ENCODE results near the gene KRTAP10-10. TPM values are rescaled to one million over a fixed set of nuclear protein-coding genes. Genes with fewer than 3 reads are reported as not detected.
"Not testable (repeated sequence)": the region's sequence is repeated elsewhere in the genome, so short reads cannot be mapped to it uniquely, and the experiment has no call there.

The KRTAP10-10 gene
- total RNA-seq, 1 experiment from 2014 or later = not detected

DNA sequence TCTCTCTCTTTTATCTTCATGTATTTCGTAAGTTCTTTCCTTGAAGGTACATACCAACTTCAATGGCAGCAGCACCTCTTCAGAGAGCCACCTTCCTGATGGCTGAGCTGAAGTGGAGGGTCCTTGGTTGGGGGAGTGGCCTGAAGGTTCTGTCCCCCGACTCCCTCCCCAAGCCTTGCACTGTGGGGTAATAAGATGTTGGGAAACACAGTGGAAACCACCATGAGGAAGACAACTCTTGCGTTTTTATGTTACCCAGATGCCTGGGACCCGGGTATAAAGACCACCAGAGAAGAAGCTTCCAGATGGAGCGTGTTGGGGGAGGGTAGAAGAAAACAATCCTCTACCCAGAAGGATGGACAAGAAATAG lies 21.4 kb downstream of the KRTAP10-10 start:
- no peak for DNase-seq (ENCODE audit: low read depth, low spot score)
- in situ Hi-C loops (cut with HindIII; ENCODE audit: low pct_unique_long_range_greater_than_20kb, low sequenced_read_pairs) = no loop called here

- in situ Hi-C loops (cut with HindIII; ENCODE audit: low pct_unique_long_range_greater_than_20kb, low sequenced_read_pairs) = no loop called here
These were observed 21.9 kb downstream of the KRTAP10-10 start for GRCh38 chr21:44658913-44659595.

DNA sequence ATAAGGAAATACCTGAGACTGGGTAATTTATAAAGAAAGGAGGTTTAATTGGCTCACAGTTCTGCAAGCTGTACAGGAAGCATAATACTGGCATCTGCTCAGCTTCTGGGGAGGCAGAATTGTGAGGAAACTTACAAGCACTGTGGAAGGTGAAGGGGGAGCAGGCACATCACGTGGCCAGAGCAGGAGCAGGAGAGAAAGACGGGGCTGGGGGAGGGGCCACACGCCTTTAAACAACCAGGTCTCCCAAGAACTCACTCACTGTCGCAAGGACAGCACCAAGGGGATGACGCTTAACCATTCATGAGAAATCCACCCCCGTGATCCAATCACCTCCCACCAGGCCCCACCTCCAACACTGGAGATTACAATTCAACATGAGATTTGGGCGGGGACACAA lies 24.4 kb downstream of the KRTAP10-10 start:
- DNase-seq (ENCODE audit: low read depth, low spot score); in situ Hi-C loops (cut with HindIII; ENCODE audit: low pct_unique_long_range_greater_than_20kb, low sequenced_read_pairs): not testable (repeated sequence)

More at GRCh38 chr21:44658913-44659595, 21.9 kb downstream of the KRTAP10-10 start:
- no peak for DNase-seq (ENCODE audit: low read depth, low spot score)

GRCh38 chr21:44664691-44665090 lies 27.5 kb downstream of the KRTAP10-10 start:
- in situ Hi-C loops (cut with HindIII; ENCODE audit: low pct_unique_long_range_greater_than_20kb, low sequenced_read_pairs) = no loop called here
- DNase-seq (ENCODE audit: low read depth, low spot score) = no peak

GRCh38 chr21:44666401-44667320 lies 29.5 kb downstream of the KRTAP10-10 start, which contains the start of gene KRTAP12-2:
TSS of gene KRTAP12-2 (minus strand) at chr21:44666927. CDS start at chr21:44666886, 41 bp downstream.
- no peak for DNase-seq (ENCODE audit: low read depth, low spot score)
- in situ Hi-C loops (cut with HindIII; ENCODE audit: low pct_unique_long_range_greater_than_20kb, low sequenced_read_pairs) = no loop called here

GRCh38 chr21:44667612-44668011 lies 30.5 kb downstream of the KRTAP10-10 start:
- DNase-seq (ENCODE audit: low read depth, low spot score) = no peak
- in situ Hi-C loops (cut with HindIII; ENCODE audit: low pct_unique_long_range_greater_than_20kb, low sequenced_read_pairs) = no loop called here

DNA sequence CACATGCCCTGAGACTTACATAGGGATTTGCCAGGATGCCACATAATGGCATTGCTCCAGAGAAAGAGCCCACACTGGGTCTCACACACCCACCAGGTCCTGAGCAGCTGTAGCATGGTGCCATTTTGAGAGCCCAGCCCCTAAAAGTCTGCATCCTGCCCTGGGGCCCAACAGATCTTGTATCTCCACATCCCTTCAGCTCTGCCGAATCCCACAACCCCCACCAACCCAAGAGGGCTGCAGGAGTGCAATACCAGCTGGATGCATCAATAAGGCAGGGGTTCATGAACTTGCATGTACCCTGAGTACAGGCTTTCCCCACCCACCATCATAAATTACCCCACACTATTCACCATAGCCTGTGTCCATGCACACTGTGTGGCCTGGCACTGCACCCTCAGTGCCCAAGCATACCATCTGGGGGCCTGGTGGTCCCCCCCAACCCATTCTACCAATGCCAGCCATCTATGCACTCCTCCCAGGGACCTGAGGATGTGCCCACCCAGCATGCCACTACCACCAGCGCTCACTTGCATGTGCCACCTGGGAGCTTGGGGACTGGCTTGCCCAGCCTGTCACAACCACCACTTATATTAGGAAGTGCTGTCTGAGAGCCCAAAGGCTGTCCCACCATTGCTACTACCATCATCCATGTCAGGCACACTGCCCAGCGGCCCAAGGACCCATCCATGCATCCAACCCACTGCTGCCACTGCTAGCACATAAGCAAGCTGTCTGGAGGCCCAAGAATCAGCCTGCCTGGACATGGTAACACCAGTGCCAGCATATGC lies 33.7 kb downstream of the KRTAP10-10 start:
- in situ Hi-C loops (cut with HindIII; ENCODE audit: low pct_unique_long_range_greater_than_20kb, low sequenced_read_pairs) = no loop called here
- no peak for DNase-seq (ENCODE audit: low read depth, low spot score)

DNA sequence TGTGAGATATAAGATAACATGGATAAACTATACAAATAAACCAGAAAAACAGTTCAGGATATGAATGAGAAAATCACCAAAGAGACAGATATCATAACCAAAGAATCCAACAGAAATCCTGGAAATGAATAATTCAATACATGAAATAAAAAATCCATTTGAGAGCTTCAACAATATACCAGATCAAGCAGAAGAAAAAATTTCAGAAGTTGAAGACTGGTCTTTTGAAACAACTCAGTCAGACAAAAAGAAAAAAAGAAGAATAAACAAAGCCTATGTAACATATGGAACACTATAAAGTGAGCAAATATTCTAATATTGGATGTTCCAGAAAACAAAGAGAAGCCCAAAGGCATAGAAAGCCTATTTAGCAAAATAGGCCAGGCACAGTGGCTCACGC lies 34.8 kb downstream of the KRTAP10-10 start:
- in situ Hi-C loops (cut with HindIII; ENCODE audit: low pct_unique_long_range_greater_than_20kb, low sequenced_read_pairs) = no loop called here
- no peak for DNase-seq (ENCODE audit: low read depth, low spot score)

GRCh38 chr21:44677881-44678280 lies 40.7 kb downstream of the KRTAP10-10 start:
- no peak for DNase-seq (ENCODE audit: low read depth, low spot score)
- in situ Hi-C loops (cut with HindIII; ENCODE audit: low pct_unique_long_range_greater_than_20kb, low sequenced_read_pairs) = no loop called here

- in situ Hi-C loops (cut with HindIII; ENCODE audit: low pct_unique_long_range_greater_than_20kb, low sequenced_read_pairs) = no loop called here
- DNase-seq (ENCODE audit: low read depth, low spot score) = no peak
These were observed 44.0 kb downstream of the KRTAP10-10 start for GRCh38 chr21:44681152-44681551.

- in situ Hi-C loops (cut with HindIII; ENCODE audit: low pct_unique_long_range_greater_than_20kb, low sequenced_read_pairs) = no loop called here
- DNase-seq (ENCODE audit: low read depth, low spot score) = no peak
These were observed 44.9 kb downstream of the KRTAP10-10 start, which contains the start of gene KRTAP12-1 for GRCh38 chr21:44681861-44682579. TSS of gene KRTAP12-1 (minus strand) at chr21:44682163. CDS start at chr21:44682123, 40 bp downstream.

DNA sequence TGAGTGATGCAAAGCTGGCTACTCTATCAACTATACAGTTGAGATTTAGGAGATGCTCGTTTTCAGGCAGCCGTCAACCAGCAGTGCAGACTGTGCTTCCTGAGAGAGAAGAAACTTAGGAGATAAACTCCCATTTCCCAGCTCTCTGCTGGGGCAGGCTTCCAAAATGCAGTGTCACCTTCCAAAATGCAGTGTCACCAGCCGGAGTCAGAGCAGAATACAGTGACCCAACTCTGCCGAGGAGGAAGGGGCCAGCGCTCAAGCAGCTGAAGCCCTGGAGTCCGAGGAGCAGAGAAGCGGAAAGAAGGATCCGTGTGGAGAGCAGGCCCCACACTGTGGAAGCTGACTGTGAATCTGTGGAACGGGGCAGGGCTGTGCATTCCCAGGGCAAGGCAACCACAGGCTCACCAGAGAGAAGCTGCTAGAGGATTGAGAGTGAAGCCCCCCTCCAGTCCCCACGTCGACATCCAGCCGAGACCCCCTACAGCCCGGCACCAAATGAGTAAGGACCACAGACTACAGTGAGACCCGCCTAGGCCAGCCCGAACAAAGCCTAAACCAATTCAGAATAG lies 45.5 kb downstream of the KRTAP10-10 start:
- in situ Hi-C loops (cut with HindIII; ENCODE audit: low pct_unique_long_range_greater_than_20kb, low sequenced_read_pairs) = no loop called here
- DNase-seq (ENCODE audit: low read depth, low spot score) = no peak

DNA sequence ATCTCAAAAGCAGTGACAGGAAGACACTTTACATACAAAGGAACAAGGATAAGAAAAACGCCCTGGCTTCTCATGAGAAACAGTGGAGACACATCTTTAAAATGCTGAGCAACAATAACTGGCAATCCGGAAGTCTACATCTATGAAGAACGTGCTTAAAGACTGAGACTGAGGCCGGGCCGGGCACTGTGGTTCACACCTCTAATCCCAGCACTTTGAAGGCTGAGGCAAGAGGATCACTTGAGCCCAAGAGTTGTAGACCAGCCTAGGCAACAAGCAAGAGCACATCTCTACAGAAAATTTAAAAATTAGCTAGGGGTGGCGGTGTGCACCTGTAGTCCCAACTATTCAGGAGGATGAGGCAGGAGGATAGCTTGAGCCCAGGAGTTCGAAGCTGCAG lies 46.9 kb downstream of the KRTAP10-10 start:
- in situ Hi-C loops (cut with HindIII; ENCODE audit: low pct_unique_long_range_greater_than_20kb, low sequenced_read_pairs) = no loop called here
- DNase-seq (ENCODE audit: low read depth, low spot score) = no peak

GRCh38 chr21:44684483-44684882 lies 47.3 kb downstream of the KRTAP10-10 start:
- no peak for DNase-seq (ENCODE audit: low read depth, low spot score)
- in situ Hi-C loops (cut with HindIII; ENCODE audit: low pct_unique_long_range_greater_than_20kb, low sequenced_read_pairs) = no loop called here

- DNase-seq (ENCODE audit: low read depth, low spot score); in situ Hi-C loops (cut with HindIII; ENCODE audit: low pct_unique_long_range_greater_than_20kb, low sequenced_read_pairs): not testable (repeated sequence)
These were observed 47.9 kb downstream of the KRTAP10-10 start for GRCh38 chr21:44685050-44685449.

- DNase-seq (ENCODE audit: low read depth, low spot score) = no peak
- in situ Hi-C loops (cut with HindIII; ENCODE audit: low pct_unique_long_range_greater_than_20kb, low sequenced_read_pairs) = no loop called here
These were observed 49.0 kb downstream of the KRTAP10-10 start for GRCh38 chr21:44686000-44686781.
